ENCODE measurements around the gene TNFAIP8L1.

- no peak for TF ChIP-seq CTCF (IDR thresholded peaks at IDR 0.05 in 2 of 3, conservative IDR thresholded peaks at IDR 0.05 in 1 of 3; ENCODE audit: borderline replicate concordance in 1 of 3, insufficient read depth in 1 of 3, low read depth in 2 of 3, low read length in 2 of 3)
- no peak for TF ChIP-seq POLR2A (IDR thresholded peaks at IDR 0.05; ENCODE audit: borderline replicate concordance, extremely low read depth, insufficient read depth, insufficient read length)
- no peak for TF ChIP-seq EGR1 (IDR thresholded peaks at IDR 0.05; ENCODE audit: low read depth)
- TF ChIP-seq ATF3 (IDR thresholded peaks at IDR 0.05) = no peak
- no peak for TF ChIP-seq EZH2 (IDR thresholded peaks at IDR 0.05)
- no peak for TF ChIP-seq YY1 (IDR thresholded peaks at IDR 0.05; ENCODE audit: extremely low read depth, insufficient replicate concordance, low read depth, low read length)
- TF ChIP-seq TCF7L2 (IDR thresholded peaks at IDR 0.05; ENCODE audit: borderline replicate concordance, extremely low read depth, insufficient read depth, insufficient read length) = no peak
- no peak for TF ChIP-seq POLR2AphosphoS5 (IDR thresholded peaks at IDR 0.05; ENCODE audit: low read depth, low read length)
- no peak for TF ChIP-seq CEBPB (IDR thresholded peaks at IDR 0.05; ENCODE audit: low read depth)
- no peak for TF ChIP-seq SP1 (IDR thresholded peaks at IDR 0.05; ENCODE audit: low read depth)
- no peak for TF ChIP-seq JUND (IDR thresholded peaks at IDR 0.05)
These were observed 62.2 kb downstream of the TNFAIP8L1 start for GRCh38 chr19:4701557-4701956.

Measured in HCT116 (cell line).